ENCODE measurements around the gene OXNAD1. TPM values are rescaled to one million over a fixed set of nuclear protein-coding genes. Genes with fewer than 3 reads are reported as not detected.

The OXNAD1 gene
- total RNA-seq, 1 experiment from 2014 or later = 12.1 TPM

GRCh38 chr3:16239780-16240179 lies 25.2 kb upstream of the OXNAD1 start:
- DNase-seq (ENCODE audit: low read depth, low spot score) = no peak
- H3K9me3 ChIP-seq (ENCODE audit: control insufficient read depth in 1 of 2, insufficient read depth in 1 of 2, low read depth in 1 of 2, low read length in 2 of 2) = no peaks in the 10 kb centered on the region
- H2AFZ ChIP-seq (ENCODE audit: low read depth, low read length, poor library complexity, severe bottlenecking) = no peak overlapping the region
- no peak overlapping the region for H3K4me3 ChIP-seq (replicated peaks in 1 of 2; ENCODE audit: low read depth in 1 of 2, low read length in 2 of 2)
- CTCF ChIA-PET = no interaction called here
- no peaks in the 10 kb centered on the region for H3K27me3 ChIP-seq (ENCODE audit: insufficient read depth, low read length)
- H4K20me1 ChIP-seq (ENCODE audit: insufficient read depth) = no peaks in the 10 kb centered on the region
- no peak for ATAC-seq
- no peak for TF ChIP-seq SIN3A (IDR thresholded peaks at IDR 0.05; ENCODE audit: low read depth)
- no peak for TF ChIP-seq EZH2phosphoT487 (IDR thresholded peaks at IDR 0.05; ENCODE audit: borderline replicate concordance)
- TF ChIP-seq, protein P1, sequence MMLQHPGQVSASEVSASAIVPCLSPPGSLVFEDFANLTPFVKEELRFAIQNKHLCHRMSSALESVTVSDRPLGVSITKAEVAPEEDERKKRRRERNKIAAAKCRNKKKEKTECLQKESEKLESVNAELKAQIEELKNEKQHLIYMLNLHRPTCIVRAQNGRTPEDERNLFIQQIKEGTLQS (IDR thresholded peaks at IDR 0.05) = no peak
- no peak for TF ChIP-seq SP1 (IDR thresholded peaks at IDR 0.05; ENCODE audit: low read depth)
- no TSS peak for BruUV-seq (replicated peaks)
- POLR2A ChIA-PET = no interaction called here
- RAD21 ChIA-PET (ENCODE audit: low non-redundant PET in 1 of 2, low total read pairs in 2 of 2, uncharacterized antibody in 2 of 2, unreplicated experiment in 2 of 2) = no interaction called here
- H3K79me2 ChIP-seq (ENCODE audit: insufficient read depth, low read length) = no peaks in the 10 kb centered on the region
- intact Hi-C loops (cut with micrococcal nuclease) = no loop called here
- no peak overlapping the region for H3K4me2 ChIP-seq (ENCODE audit: low read length)
- no peaks in the 10 kb centered on the region for H3K9me2 ChIP-seq (ENCODE audit: insufficient read depth)
- H3K36me3 ChIP-seq (ENCODE audit: control insufficient read depth in 1 of 2, insufficient read depth in 2 of 2, low read length in 2 of 2) = no peaks in the 10 kb centered on the region
- H3K27ac ChIP-seq (ENCODE audit: low read depth, low read length) = no peak overlapping the region
- H3K9ac ChIP-seq (ENCODE audit: low read length) = no peak overlapping the region
- peaks cover 0 to 16% of the 10 kb centered on the region in 2 experiments; a peak in 2 of 4 replicates for H3K4me1 ChIP-seq (ENCODE audit: control insufficient read depth in 1 of 2, insufficient read depth in 2 of 2, low read length in 2 of 2)

GRCh38 chr3:16240229-16241023 lies 24.6 kb upstream of the OXNAD1 start:
- H2AFZ ChIP-seq (ENCODE audit: low read depth, low read length, poor library complexity, severe bottlenecking) = no peak overlapping the region
- no peaks in the 10 kb centered on the region for H3K36me3 ChIP-seq (ENCODE audit: control insufficient read depth in 1 of 2, insufficient read depth in 2 of 2, low read length in 2 of 2)
- no peaks in the 10 kb centered on the region for H3K9me2 ChIP-seq (ENCODE audit: insufficient read depth)
- CTCF ChIA-PET = no interaction called here
- H3K4me1 ChIP-seq (ENCODE audit: control insufficient read depth in 1 of 2, insufficient read depth in 2 of 2, low read length in 2 of 2) = peaks cover 0 to 16% of the 10 kb centered on the region in 2 experiments; a peak in 2 of 4 replicates
- no TSS peak for BruUV-seq (replicated peaks)
- DNase-seq (ENCODE audit: low read depth, low spot score) = no peak
- H3K4me2 ChIP-seq (ENCODE audit: low read length) = peak overlapping the region; percentile 32; the same call in 1 of the 2 replicates
- no peak overlapping the region for H3K27ac ChIP-seq (ENCODE audit: low read depth, low read length)
- H3K9ac ChIP-seq (ENCODE audit: low read length) = no peak overlapping the region
- no peaks in the 10 kb centered on the region for H3K79me2 ChIP-seq (ENCODE audit: insufficient read depth, low read length)
- intact Hi-C loops (cut with micrococcal nuclease) = no loop called here
- no peak for ATAC-seq
- no peaks in the 10 kb centered on the region for H4K20me1 ChIP-seq (ENCODE audit: insufficient read depth)
- no peaks in the 10 kb centered on the region for H3K9me3 ChIP-seq (ENCODE audit: control insufficient read depth in 1 of 2, insufficient read depth in 1 of 2, low read depth in 1 of 2, low read length in 2 of 2)
- no peak for TF ChIP-seq EGR1 (IDR thresholded peaks at IDR 0.05; ENCODE audit: low read depth)
- TF ChIP-seq EZH2phosphoT487 (IDR thresholded peaks at IDR 0.05; ENCODE audit: borderline replicate concordance) = no peak
- no peak for TF ChIP-seq SP1 (IDR thresholded peaks at IDR 0.05; ENCODE audit: low read depth)
- peak; percentile 84 for TF ChIP-seq FOSL1 (IDR thresholded peaks at IDR 0.05; ENCODE audit: low read depth)
- peak; percentile 92 for TF ChIP-seq CEBPB (IDR thresholded peaks at IDR 0.05; ENCODE audit: low read depth)
- TF ChIP-seq RAD21 (IDR thresholded peaks at IDR 0.05; ENCODE audit: low read depth) = no peak
- no peak for TF ChIP-seq YY1 (IDR thresholded peaks at IDR 0.05; ENCODE audit: extremely low read depth, insufficient replicate concordance, low read depth, low read length)
- peak; percentile 55 for TF ChIP-seq JUND (IDR thresholded peaks at IDR 0.05)
- no peaks in the 10 kb centered on the region for H3K27me3 ChIP-seq (ENCODE audit: insufficient read depth, low read length)
- no peak overlapping the region for H3K4me3 ChIP-seq (replicated peaks in 1 of 2; ENCODE audit: low read depth in 1 of 2, low read length in 2 of 2)
- POLR2A ChIA-PET = no interaction called here
- RAD21 ChIA-PET (ENCODE audit: low non-redundant PET in 1 of 2, low total read pairs in 2 of 2, uncharacterized antibody in 2 of 2, unreplicated experiment in 2 of 2) = no interaction called here

Data from HCT116 (cell line).